Activated T-helper 9 cell treated with anti-CD3 and anti-CD28 coated beads, Interleukin-2, amount 50 U/mL, for 16 hours (primary cell): ENCODE results near the gene FNDC4.
"Not testable (repeated sequence)": the region's sequence is repeated elsewhere in the genome, so short reads cannot be mapped to it uniquely, and the experiment has no call there.

Source experiments
- DNase-seq: peaks from one replicate; pipeline ENCODE4 v3.0.0-alpha.2; 2020; ENCODE audit warnings: low read depth

Gene FNDC4

GRCh38 chr2:27494944-27495554 is at the start of gene FNDC4:
Gene FNDC4, minus strand, starts transcription at chr2:27495200. Its CDS starts 521 bp downstream, at chr2:27494679.
- DNase-seq, result no peak

GRCh38 chr2:27544143-27544821 is 49.3 kb upstream of the FNDC4 start:
- DNase-seq, result no peak

- DNase-seq, result not testable (repeated sequence)
These were observed 44.6 kb upstream of the FNDC4 start for GRCh38 chr2:27539649-27540048.

- not testable (repeated sequence) for DNase-seq
These were observed 43.9 kb upstream of the FNDC4 start for GRCh38 chr2:27538839-27539450.

GRCh38 chr2:27537287-27537686 is 42.3 kb upstream of the FNDC4 start:
- no peak for DNase-seq

GRCh38 chr2:27531983-27532382 is 37.0 kb upstream of the FNDC4 start:
- no peak for DNase-seq

GRCh38 chr2:27527182-27527581 is 32.2 kb upstream of the FNDC4 start:
- no peak for DNase-seq

- no peak for DNase-seq
These were observed 27.5 kb upstream of the FNDC4 start for GRCh38 chr2:27522400-27522945.

- DNase-seq, result no peak
These were observed 25.3 kb upstream of the FNDC4 start for GRCh38 chr2:27520316-27520715.

- no peak for DNase-seq
These were observed 23.7 kb upstream of the FNDC4 start for GRCh38 chr2:27518782-27519113.

GRCh38 chr2:27518113-27518781 is 23.2 kb upstream of the FNDC4 start:
- DNase-seq, result no peak

GRCh38 chr2:27509326-27509725 is 14.3 kb upstream of the FNDC4 start:
- no peak for DNase-seq

- no peak for DNase-seq
These were observed 12.3 kb upstream of the FNDC4 start for GRCh38 chr2:27507293-27507692.

GRCh38 chr2:27506587-27506986 is 11.6 kb upstream of the FNDC4 start:
- no peak for DNase-seq

GRCh38 chr2:27502142-27502541 is 7.1 kb upstream of the FNDC4 start:
- DNase-seq, result no peak

GRCh38 chr2:27501042-27501441 is 6.0 kb upstream of the FNDC4 start:
- DNase-seq, result no peak

- no peak for DNase-seq
These were observed 4.0 kb upstream of the FNDC4 start for GRCh38 chr2:27498975-27499374.

- DNase-seq, result no peak
These were observed 2.3 kb upstream of the FNDC4 start for GRCh38 chr2:27497288-27497627.

- no peak for DNase-seq
These were observed 1.6 kb upstream of the FNDC4 start, which contains the start of gene GCKR for GRCh38 chr2:27496357-27497287. Gene GCKR, plus strand, starts transcription at chr2:27496839. Its CDS starts 66 bp downstream, at chr2:27496905.

GRCh38 chr2:27495840-27496356 is 898 bp upstream of the FNDC4 start:
- DNase-seq, result no peak

GRCh38 chr2:27494284-27494943 is 586 bp downstream of the FNDC4 start:
- no peak for DNase-seq
